Kidney glomerular epithelial cell (primary cell): Measurements from ENCODE around the gene COA1.
"Not testable (repeated sequence)": the region's sequence is repeated elsewhere in the genome, so short reads cannot be mapped to it uniquely, and the experiment has no call there.

ENCODE experiments used
- DNase-seq: peaks from one replicate; lab custom pipeline; 2025; lab: John Stamatoyannopoulos, UW

COA1 gene

DNA sequence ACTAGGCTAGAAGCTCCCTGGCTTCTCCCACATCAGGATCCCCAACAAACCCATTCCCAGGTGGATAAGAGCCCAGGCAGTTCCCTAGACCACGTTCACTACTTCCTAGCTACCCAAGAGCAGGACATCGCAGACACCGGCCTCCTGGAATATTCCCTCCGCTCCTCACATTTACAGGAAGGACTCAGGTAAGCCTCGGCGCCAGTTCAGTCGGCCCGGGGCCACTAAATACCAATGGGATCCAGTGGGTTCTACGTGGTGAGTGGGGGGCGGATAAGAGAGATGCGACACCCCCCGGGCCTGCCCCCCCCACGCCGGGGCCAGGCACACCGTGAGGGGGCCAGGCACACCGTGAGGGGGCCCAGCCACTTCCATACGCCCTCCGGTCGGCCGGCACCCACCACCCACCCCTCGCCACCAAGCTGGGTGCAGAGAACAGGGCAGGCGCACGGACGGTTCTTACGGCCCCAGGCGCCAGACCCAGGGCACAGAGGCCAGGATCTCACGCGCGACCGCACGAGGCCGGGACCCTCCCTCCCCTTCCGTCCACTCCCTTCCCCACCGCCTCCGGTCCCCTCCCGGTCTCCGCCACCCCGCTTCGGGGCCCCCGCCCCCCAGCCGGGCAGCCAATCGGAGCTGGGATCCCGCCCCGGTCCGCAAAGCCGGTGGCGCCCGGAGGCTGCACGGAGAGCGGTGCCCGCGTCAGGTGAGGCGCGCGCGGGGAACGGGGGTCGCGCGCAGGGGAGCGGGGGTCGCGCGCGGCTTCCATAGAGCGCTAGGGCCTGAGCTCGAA, 28.9 kb upstream of the COA1 start, which contains the start of gene BLVRA:
Gene BLVRA, plus strand, starts transcription at position 652 of the 793 bp plus-strand sequence. CDS start 12,479 bp downstream, outside the sequence.
- DNase-seq, result peak; percentile 22

DNA sequence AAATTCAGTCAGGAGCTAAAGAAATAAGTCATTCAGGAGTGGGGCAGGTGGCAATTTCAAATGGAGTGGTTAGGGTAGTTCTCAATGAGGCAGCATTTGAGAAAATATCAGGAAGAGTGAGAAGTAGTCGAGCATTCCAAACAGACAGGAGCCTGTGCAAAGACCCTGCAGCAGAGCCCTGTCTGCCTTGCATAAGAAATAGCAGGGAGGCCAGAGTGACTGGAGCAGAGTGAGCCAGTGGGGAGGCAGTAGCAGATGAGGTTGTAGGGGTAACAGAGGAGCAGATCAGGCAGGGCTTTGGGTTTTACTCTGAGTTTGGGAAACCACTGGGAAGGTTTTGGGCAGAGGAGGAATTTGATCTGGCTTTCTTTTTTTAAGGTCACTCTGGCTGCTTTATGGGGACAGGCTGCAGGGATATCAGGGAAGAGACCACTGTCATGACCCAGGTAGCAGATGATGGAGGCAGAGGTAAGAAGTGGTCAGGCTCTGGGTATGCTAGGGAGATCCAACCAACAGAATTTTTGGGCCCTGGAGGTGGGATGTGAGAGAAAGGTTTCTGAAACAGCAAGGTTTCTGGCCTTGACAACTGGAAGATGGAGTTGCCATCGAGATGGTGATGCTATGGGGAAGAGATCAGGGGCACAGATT, 27.9 kb upstream of the COA1 start:
- no peak for DNase-seq

GRCh38 chr7:43756368-43757072, 27.2 kb upstream of the COA1 start:
- DNase-seq, result peak; percentile 29

DNA sequence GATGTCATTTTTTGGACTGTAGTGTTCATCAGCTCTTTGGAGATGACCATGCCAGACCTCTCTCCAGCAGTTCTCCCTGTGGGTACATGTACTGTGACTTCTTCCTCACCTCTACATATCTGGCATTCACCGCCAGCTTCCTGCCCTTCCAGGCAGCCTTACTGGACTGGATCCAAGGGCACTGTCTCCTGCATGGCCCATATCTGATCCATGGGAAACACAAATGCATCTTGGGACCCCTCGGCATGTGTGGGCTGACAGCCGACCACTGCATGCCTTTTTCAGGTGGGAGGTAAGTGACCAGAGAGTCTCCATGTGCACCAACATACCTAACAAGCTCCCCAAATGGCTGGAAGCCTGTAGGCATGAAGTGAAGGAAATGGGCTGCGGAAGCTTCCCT, 25.3 kb upstream of the COA1 start:
- no peak for DNase-seq

DNA sequence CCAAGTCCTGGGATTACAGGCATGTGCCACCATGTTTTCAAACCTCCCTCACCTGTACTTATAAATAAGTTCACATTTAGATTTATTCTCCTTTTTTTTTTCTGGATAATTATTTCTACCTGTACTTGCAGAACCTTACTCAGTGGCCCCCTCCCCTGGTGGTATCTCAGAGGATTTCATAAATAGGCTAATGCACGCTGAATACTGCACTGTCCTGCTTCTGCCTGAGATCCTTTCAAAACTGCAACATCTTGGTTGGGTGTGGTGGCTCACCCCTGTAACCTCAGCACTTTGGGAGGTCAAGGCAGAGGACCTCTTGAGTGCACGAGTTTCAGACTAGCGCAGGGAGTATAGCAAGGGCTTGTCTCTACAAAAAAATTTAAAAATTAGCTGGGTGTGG, 24.5 kb upstream of the COA1 start:
- no peak for DNase-seq

DNA sequence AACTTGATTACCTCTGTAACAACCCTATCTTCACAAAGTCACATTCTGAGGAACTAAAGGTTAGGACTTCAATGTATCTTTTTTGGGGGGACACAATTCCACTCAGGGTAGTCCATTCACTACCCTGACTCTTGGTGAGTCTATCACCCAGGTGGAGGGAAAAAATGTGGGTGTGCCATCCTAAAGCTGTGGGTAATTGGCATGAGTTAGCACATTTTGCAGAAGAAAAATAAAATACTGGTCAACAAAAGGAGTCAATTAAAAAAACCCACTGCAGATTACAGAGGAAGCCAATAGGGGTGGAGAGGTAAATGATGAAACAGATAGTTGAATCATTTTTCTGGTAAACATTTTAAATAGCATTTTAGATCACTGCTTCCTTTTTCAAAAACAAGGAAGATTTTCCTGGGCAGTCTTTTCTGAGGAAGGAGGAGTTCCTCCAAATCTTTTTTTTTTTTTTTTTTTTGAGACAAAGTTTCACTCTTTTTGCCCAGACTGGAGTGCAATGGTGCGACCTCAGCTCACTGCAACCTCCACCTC, 24.0 kb upstream of the COA1 start:
- no peak for DNase-seq

DNA sequence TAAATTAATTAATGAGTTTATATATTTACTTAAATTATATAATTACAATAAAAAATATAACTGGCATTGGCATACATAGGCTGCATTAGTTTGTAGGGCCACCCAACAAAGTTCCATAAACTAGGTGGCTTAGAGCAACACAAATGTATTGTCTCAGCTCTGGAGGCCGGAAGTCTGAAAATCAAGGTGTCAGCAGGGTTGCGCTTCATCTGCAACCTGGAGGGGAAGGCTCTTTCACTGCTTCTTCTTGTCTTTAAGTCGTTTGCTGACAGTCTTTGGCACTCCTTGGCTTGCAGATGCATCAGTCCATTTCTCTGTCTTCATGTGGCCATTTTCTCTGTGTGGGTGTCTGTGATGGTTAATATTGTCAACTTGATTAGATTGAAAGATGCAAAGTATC, 23.1 kb upstream of the COA1 start:
- no peak for DNase-seq

GRCh38 chr7:43750016-43750887, 20.9 kb upstream of the COA1 start:
- DNase-seq, result no peak

GRCh38 chr7:43749383-43749940, 20.1 kb upstream of the COA1 start:
- DNase-seq, result no peak

- DNase-seq, result no peak
Measured at GRCh38 chr7:43747328-43748105, 18.2 kb upstream of the COA1 start.

DNA sequence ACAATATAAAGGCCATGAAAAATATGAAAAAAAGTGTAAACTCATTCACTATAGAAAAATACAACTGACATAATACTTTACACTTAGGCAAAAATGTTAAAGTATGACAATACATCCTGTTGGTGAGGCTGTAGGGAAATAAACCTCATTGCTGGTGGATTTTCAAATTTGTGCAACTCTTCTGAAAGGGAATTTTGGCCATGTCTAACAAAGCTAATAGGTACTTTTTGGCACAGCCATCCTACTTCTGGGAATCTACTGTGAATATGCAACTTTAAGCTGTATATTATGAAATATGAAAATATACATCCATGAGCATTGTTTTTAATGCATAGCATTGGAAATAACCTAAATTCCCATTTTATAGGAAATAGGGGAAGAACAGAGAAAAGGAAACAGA, 13.4 kb upstream of the COA1 start:
- DNase-seq, result no peak

DNA sequence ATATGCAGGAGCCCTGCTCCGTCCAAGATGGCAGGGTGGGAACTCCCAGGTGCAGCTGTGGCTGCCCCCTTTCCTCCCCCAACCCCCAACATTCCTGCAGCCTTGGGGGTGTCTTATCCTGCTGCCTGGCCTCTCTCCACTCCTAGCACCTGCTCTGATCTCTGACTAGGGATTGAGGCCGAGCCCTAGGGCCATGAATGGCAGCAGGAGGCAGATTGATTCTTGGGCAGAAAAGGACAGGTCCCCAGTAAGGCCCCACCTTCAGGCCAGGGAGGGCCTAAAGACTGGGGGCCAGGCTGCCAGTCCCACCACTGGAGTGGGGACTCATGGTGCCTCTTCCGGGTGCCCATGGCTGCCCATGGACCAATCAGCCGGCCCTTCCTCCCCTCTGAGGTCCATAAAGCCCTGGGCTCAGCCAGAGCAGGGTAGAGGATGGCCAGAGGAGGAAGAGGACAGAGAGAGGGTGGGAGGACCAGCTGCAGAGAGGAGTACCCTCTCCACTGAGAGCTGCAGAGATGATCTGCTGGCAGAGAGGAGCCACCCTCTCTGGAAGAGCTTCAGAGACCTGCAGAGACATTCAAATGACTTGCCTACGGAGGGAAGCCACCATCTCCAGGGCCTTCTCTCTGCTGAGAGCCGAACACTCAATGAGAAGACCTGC, 8.3 kb upstream of the COA1 start:
- DNase-seq, result no peak

GRCh38 chr7:43735802-43736603, 6.7 kb upstream of the COA1 start:
- peak; percentile 4 for DNase-seq

DNA sequence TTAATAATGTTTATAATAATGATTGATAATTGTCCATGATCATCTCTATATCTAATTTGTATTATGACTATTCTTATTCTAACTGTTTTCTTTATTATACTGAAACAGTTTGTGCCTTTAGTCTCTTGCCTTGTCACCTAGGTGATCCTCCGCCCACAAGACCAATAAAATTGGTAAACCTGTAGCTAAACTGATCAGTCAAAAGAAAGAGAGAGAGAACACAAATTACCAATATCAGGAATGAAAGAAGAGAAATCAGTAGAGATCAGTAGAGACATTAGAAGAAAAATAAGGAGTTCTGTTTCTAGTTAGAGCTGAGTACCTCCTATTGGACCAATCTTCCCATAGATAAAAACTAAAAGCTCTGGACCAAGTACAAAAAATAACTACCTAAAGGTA, 6.1 kb upstream of the COA1 start:
- DNase-seq, result no peak

- DNase-seq, result not testable (repeated sequence)
Measured at GRCh38 chr7:43734575-43735332, 5.4 kb upstream of the COA1 start.

GRCh38 chr7:43731494-43731893, 2.2 kb upstream of the COA1 start:
- DNase-seq, result peak; percentile 37

DNA sequence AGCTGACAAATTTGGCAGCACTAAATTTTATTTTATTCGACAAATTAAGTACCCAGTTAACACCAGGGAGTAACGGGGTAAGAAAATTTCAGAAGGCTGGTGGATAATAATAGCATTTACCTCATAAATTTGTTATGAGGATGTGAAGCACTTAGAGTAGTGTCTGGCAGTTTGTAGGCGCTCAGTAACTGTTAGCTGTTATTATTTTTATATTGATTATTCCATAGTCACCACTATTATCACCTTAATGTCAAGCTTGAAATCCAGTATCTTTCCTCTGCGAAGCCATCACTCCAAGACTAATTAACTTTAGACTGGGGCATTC, 563 bp upstream of the COA1 start:
- DNase-seq, result peak; percentile 45

DNA sequence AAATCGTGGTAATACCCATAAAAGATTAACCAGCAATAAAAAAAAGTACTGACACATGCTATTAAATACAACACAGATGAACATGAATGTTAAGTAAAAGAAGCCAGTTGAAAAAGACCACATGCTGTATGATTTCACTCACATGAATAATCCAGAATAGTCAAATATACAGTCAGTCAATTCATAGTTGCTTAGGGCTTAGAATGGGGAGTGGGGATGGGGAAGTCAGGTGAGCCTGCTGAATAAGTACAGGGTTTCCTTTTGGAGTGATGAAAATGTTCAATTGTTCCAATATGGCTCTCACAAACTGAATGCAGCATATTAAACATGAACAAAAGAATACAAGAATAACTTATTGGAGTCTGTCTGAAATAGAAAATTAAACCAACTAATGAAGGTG, 1.8 kb downstream of the COA1 start:
- no peak for DNase-seq

DNA sequence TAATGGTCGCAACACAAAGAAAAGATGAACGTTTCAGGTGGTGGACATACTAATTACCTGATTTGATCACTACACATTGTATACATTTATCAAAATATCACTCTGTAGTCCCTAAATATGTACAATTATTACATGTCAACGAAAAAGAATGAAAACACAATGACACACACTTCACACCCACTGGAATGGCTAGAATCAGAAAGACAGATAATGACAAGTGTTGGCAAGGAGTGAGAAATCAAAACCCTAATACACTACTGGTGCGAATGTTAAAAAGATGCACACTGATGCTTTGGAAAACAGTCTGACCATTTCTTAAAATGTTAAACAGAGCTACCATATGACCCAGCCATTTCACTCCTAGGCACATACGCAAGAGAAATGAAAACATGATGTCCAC, 2.3 kb downstream of the COA1 start:
- no peak for DNase-seq
